Immature natural killer cell (primary cell): Measurements from ENCODE around the gene C1orf50. TPM values are rescaled to one million over a fixed set of nuclear protein-coding genes. Genes with fewer than 3 reads are reported as not detected.
"Not testable (repeated sequence)": the region's sequence is repeated elsewhere in the genome, so short reads cannot be mapped to it uniquely, and the experiment has no call there.

Experiments
- DNase-seq, 3 donors: peaks; one replicate each; pipeline ENCODE4 v3.0.0; 2022; ENCODE audit warnings: mixed read lengths in 1 of 3
- H3K27ac Mint-ChIP-seq, 6 donors: one replicate each; pipeline ENCODE4 v1.8.0; 2020; ENCODE audit warnings: mixed read lengths in 6 of 6, mild to moderate bottlenecking in 5 of 6, inconsistent platforms in 4 of 6, moderate library complexity in 3 of 6
- H3K27me3 Mint-ChIP-seq, 3 donors: one replicate each; pipeline ENCODE4 v1.8.0; 2020 to 2021; ENCODE audit warnings: low read depth in 3 of 3, mild to moderate bottlenecking in 3 of 3, mixed read lengths in 3 of 3, moderate library complexity in 3 of 3, inconsistent platforms in 1 of 3
- H3K36me3 Mint-ChIP-seq, 3 donors: one replicate each; pipeline ENCODE4 v1.8.0; 2020; ENCODE audit warnings: mixed read lengths in 3 of 3, inconsistent platforms in 2 of 3, mild to moderate bottlenecking in 2 of 3
- H3K4me1 Mint-ChIP-seq, 2 donors: one replicate each; pipeline ENCODE4 v1.8.0; 2020; ENCODE audit warnings: inconsistent platforms in 2 of 2, mild to moderate bottlenecking in 2 of 2, mixed read lengths in 2 of 2, moderate library complexity in 1 of 2
- H3K4me3 Mint-ChIP-seq, 5 donors: one replicate each; pipeline ENCODE4 v1.8.0; 2020; ENCODE audit warnings: mild to moderate bottlenecking in 5 of 5, mixed read lengths in 5 of 5, inconsistent platforms in 3 of 5, moderate library complexity in 3 of 5
- H3K9me3 Mint-ChIP-seq, 6 donors: one replicate each; pipeline ENCODE4 v1.8.0; 2020; ENCODE audit warnings: mild to moderate bottlenecking in 6 of 6, mixed read lengths in 6 of 6, inconsistent platforms in 4 of 6, moderate library complexity in 3 of 6
- polyA plus RNA-seq, 3 donors: library from polyadenylated mRNA; unstranded; fragments of 300-500 nt; fragmentation: Illumina TruSeq; gene quantifications; one replicate each; pipeline ENCODE4 v1.2.3, GENCODE V29; 2021

The C1orf50 gene
- polyA plus RNA-seq, 3 donors from 2014 or later, result 4.7 to 8.8 (median 5.9) TPM

DNA sequence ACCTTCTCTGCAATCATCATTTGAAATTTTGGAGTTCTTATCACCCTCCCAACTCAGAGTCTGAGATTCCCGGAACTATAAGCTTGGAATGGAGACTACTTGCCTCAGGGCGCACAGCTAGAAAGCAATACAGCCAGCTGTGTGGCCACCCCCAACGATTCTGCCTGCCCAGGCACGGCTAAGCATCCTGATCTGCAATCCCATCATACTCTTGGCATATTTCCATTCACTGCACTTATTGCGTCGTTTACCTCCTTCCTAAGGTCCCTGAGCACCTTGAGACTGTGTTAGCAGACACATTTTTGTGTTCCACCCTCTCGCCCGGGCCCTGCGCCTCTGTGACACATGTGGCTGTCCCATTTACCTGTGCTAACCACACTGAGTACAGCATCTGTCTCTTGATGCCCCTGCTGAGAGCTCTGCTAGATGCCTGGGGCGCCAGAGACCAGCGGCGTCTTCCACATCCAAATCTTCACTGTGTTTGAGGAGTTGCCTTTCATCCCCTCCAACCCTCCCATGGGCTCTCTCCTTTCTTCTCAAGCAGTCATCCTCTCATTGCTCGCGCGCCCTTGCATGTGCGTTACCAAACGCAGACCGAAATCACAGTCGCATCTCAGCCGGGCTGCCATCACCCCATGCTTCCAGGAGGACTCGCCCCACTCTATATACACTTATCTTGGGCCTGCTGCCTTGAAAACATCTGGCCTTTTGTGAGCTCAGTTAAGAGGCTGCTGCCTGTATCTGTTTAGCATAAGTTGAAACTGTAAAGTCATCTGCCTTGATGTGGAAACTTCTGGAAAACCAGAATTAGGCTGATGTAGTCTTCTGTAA lies 23.5 kb upstream of the C1orf50 start:
- H3K9me3 Mint-ChIP-seq, result no peaks in the 10 kb centered on the region
- H3K27ac Mint-ChIP-seq, result no peak overlapping the region
- no peak for DNase-seq
- H3K27me3 Mint-ChIP-seq, result peaks cover 0 to 3% (median 0%) of the 10 kb centered on the region in 3 donors
- no peak overlapping the region for H3K4me3 Mint-ChIP-seq
- no peaks in the 10 kb centered on the region for H3K4me1 Mint-ChIP-seq
- peaks cover 0 to 4% (median 0%) of the 10 kb centered on the region in 3 donors for H3K36me3 Mint-ChIP-seq

- DNase-seq, result no peak
- peaks cover 0 to 3% (median 0%) of the 10 kb centered on the region in 3 donors for H3K27me3 Mint-ChIP-seq
- H3K9me3 Mint-ChIP-seq, result no peaks in the 10 kb centered on the region
- H3K27ac Mint-ChIP-seq, result no peak overlapping the region
- peaks cover 0 to 10% (median 0%) of the 10 kb centered on the region in 3 donors for H3K36me3 Mint-ChIP-seq
- H3K4me1 Mint-ChIP-seq, result no peaks in the 10 kb centered on the region
- H3K4me3 Mint-ChIP-seq, result no peak overlapping the region
Observed at GRCh38 chr1:42744148-42744413, 23.0 kb upstream of the C1orf50 start.

GRCh38 chr1:42745851-42746250 lies 21.2 kb upstream of the C1orf50 start:
- H3K4me1 Mint-ChIP-seq, result no peaks in the 10 kb centered on the region
- no peak overlapping the region for H3K27ac Mint-ChIP-seq
- no peaks in the 10 kb centered on the region for H3K9me3 Mint-ChIP-seq
- no peak overlapping the region for H3K4me3 Mint-ChIP-seq
- peaks cover 6 to 23% (median 11%) of the 10 kb centered on the region in 3 donors for H3K36me3 Mint-ChIP-seq
- H3K27me3 Mint-ChIP-seq, result peaks cover 0 to 3% (median 0%) of the 10 kb centered on the region in 3 donors
- DNase-seq, result no peak

- H3K36me3 Mint-ChIP-seq, result peaks cover 8 to 25% (median 12%) of the 10 kb centered on the region in 3 donors
- no peaks in the 10 kb centered on the region for H3K4me1 Mint-ChIP-seq
- H3K9me3 Mint-ChIP-seq, result no peaks in the 10 kb centered on the region
- H3K27me3 Mint-ChIP-seq, result peaks cover 0 to 2% (median 0%) of the 10 kb centered on the region in 3 donors
- no peak for DNase-seq
- no peak overlapping the region for H3K4me3 Mint-ChIP-seq
- no peak overlapping the region for H3K27ac Mint-ChIP-seq
Observed at GRCh38 chr1:42746436-42747105, 20.5 kb upstream of the C1orf50 start.

- peaks cover 0 to 2% of the 10 kb centered on the region in 2 donors for H3K4me1 Mint-ChIP-seq
- no peak overlapping the region for H3K4me3 Mint-ChIP-seq
- peaks cover 0 to 2% (median 0%) of the 10 kb centered on the region in 3 donors for H3K27me3 Mint-ChIP-seq
- peak in 2 of 3 donors; percentile 17 to 27 for DNase-seq
- H3K36me3 Mint-ChIP-seq, result peaks cover 13 to 30% (median 16%) of the 10 kb centered on the region in 3 donors
- H3K27ac Mint-ChIP-seq, result no peak overlapping the region
- no peaks in the 10 kb centered on the region for H3K9me3 Mint-ChIP-seq
Observed at GRCh38 chr1:42747125-42747524, 19.9 kb upstream of the C1orf50 start.

DNA sequence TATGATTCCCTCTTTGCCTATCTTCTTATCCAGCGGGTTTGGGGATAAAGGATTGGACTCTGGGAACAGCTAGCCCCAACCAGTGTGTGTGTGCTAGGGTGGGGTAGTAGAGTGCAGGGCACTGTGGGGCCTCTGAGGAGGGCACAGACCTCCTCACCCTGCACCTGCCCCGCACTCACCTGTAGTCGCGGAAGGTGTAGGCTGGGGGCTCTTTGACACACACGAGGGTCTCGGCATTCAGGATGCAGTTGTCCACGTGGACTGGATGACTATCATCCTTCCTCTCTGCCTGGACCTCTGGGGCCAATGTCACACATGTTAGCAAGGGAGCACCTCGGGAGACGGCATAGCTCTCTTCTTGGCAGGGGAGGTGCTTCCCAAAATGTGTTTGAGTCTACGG lies 19.0 kb upstream of the C1orf50 start:
- Mint-ChIP-seq H3K4me3 (no peak overlapping the region), H3K4me1 (peaks cover 0 to 2% of the 10 kb centered on the region in 2 donors), H3K36me3 (peaks cover 20 to 39% (median 23%) of the 10 kb centered on the region in 3 donors), H3K9me3 (no peaks in the 10 kb centered on the region), H3K27me3 (peaks cover 0 to 2% (median 0%) of the 10 kb centered on the region in 3 donors), H3K27ac (peak overlapping the region in 1 of 6 donors; percentile 53)
- no peak for DNase-seq

- Mint-ChIP-seq H3K27ac (peak overlapping the region in 2 of 6 donors; percentile 53 to 71), H3K36me3 (peaks cover 21 to 42% (median 23%) of the 10 kb centered on the region in 3 donors), H3K9me3 (no peaks in the 10 kb centered on the region), H3K27me3 (peaks cover 0 to 2% (median 0%) of the 10 kb centered on the region in 3 donors), H3K4me3 (no peak overlapping the region), H3K4me1 (peaks cover 0 to 2% of the 10 kb centered on the region in 2 donors)
- DNase-seq, result no peak
Observed at GRCh38 chr1:42748461-42749410, 18.3 kb upstream of the C1orf50 start.

DNA sequence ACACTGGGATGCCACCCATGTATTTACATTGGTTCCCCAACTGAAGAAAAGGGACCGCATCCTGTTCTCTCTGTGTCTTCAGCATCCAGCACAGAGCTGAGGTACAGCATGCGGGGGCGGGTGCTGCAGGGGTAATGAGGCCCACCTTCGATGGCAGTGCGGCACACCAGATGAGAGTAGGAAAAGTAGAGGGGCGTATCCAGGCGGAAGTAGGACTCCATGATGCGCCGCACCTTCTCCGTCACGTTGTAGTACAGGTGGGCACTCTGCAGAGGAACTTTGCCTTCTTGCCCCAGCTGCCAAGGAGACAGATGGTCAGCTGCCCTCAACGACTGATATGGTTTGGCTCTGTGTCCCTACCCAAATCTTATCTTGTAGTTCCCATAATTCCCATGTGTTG lies 17.0 kb upstream of the C1orf50 start:
- Mint-ChIP-seq H3K27me3 (peaks cover 0 to 4% (median 1%) of the 10 kb centered on the region in 3 donors), H3K9me3 (no peaks in the 10 kb centered on the region), H3K4me1 (peaks cover 0 to 2% of the 10 kb centered on the region in 2 donors), H3K36me3 (peaks cover 31 to 52% (median 32%) of the 10 kb centered on the region in 3 donors), H3K4me3 (no peak overlapping the region), H3K27ac (no peak overlapping the region)
- no peak for DNase-seq

- not testable (repeated sequence) for H3K4me3 Mint-ChIP-seq, H3K9me3 Mint-ChIP-seq, H3K27me3 Mint-ChIP-seq, H3K27ac Mint-ChIP-seq, H3K4me1 Mint-ChIP-seq, DNase-seq
- H3K36me3 Mint-ChIP-seq, result peaks cover 40 to 56% (median 41%) of the 10 kb centered on the region in 3 donors
Observed at GRCh38 chr1:42751511-42752070, 15.5 kb upstream of the C1orf50 start.

- Mint-ChIP-seq H3K27me3 (peaks cover 0 to 4% (median 1%) of the 10 kb centered on the region in 3 donors), H3K4me3 (no peak overlapping the region), H3K27ac (no peak overlapping the region), H3K9me3 (no peaks in the 10 kb centered on the region), H3K36me3 (peaks cover 44 to 60% (median 44%) of the 10 kb centered on the region in 3 donors), H3K4me1 (peaks cover 5 to 6% of the 10 kb centered on the region in 2 donors)
- no peak for DNase-seq
Observed at GRCh38 chr1:42752284-42752683, 14.8 kb upstream of the C1orf50 start.

- Mint-ChIP-seq H3K36me3 (peaks cover 44 to 60% (median 44%) of the 10 kb centered on the region in 3 donors), H3K27ac (no peak overlapping the region), H3K4me3 (no peak overlapping the region), H3K27me3 (peaks cover 0 to 4% (median 1%) of the 10 kb centered on the region in 3 donors), H3K4me1 (peaks cover 6% of the 10 kb centered on the region in 2 donors), H3K9me3 (no peaks in the 10 kb centered on the region)
- DNase-seq, result no peak
Observed at GRCh38 chr1:42753070-42753469, 14.0 kb upstream of the C1orf50 start.

GRCh38 chr1:42756956-42757891 lies 9.8 kb upstream of the C1orf50 start:
- Mint-ChIP-seq H3K36me3 (peaks cover 27 to 44% (median 30%) of the 10 kb centered on the region in 3 donors), H3K4me1 (peaks cover 6 to 7% of the 10 kb centered on the region in 2 donors), H3K27me3 (peaks cover 0 to 2% (median 1%) of the 10 kb centered on the region in 3 donors), H3K9me3 (no peaks in the 10 kb centered on the region), H3K27ac (peak overlapping the region in 5 of 6 donors; percentile 2 to 84 (median 50)), H3K4me3 (no peak overlapping the region)
- DNase-seq, result peak; percentile 10 to 34 (median 28)
